Neural cell (in vitro differentiated cells): Measurements from ENCODE around the gene HECA. TPM values are rescaled to one million over a fixed set of nuclear protein-coding genes. Genes with fewer than 3 reads are reported as not detected.

Experiments used
- H2AFZ ChIP-seq: fragments of 200-600, 300-800 bp; sonication (generic), shearing (Covaris generic); 2 replicates; pipeline ENCODE4 v1.6.0; 2014; ENCODE audit warnings: low read depth, mild to moderate bottlenecking, antibody characterized with exemption, low read length, moderate library complexity
- H3F3A ChIP-seq: fragments of 200-600 bp; shearing (Covaris generic); 2 replicates; pipeline ENCODE4 v1.6.1; 2016; ENCODE audit warnings: mild to moderate bottlenecking, moderate library complexity, mixed read lengths, antibody characterized with exemption, low read length; ENCODE audit not compliant: insufficient read depth, poor library complexity, severe bottlenecking
- H3K27ac ChIP-seq: fragments of 200-600, 300-800 bp; sonication (generic), shearing (Covaris generic); 2 replicates; pipeline ENCODE4 v1.5.1; 2014; ENCODE audit warnings: mild to moderate bottlenecking, low read length, moderate library complexity
- H3K27me3 ChIP-seq: fragments of 300-800, 200-600 bp; sonication (generic), shearing (Covaris generic); 2 replicates; pipeline ENCODE4 v1.6.0; 2014; ENCODE audit warnings: mild to moderate bottlenecking, low read depth, low read length, moderate library complexity; ENCODE audit not compliant: insufficient read depth
- H3K36me3 ChIP-seq: fragments of 300-800, 200-600 bp; sonication (generic), shearing (Covaris generic); 2 replicates; pipeline ENCODE4 v1.5.1; 2014; ENCODE audit warnings: mild to moderate bottlenecking, antibody characterized with exemption, low read length, moderate library complexity; ENCODE audit not compliant: insufficient read depth
- H3K4me2 ChIP-seq: fragments of 300-800, 200-600 bp; sonication (generic), shearing (Covaris generic); 2 replicates; pipeline ENCODE4 v1.6.0; 2014; ENCODE audit warnings: mild to moderate bottlenecking, low read length
- H3K4me3 ChIP-seq: fragments of 300-800, 200-600 bp; sonication (generic), shearing (Covaris generic); 2 replicates; pipeline ENCODE4 v1.5.1; 2014; ENCODE audit warnings: mild to moderate bottlenecking, low read length, moderate library complexity
- H3K79me2 ChIP-seq: fragments of 200-600 bp; shearing (Covaris generic); replicated peaks from 2 replicates; pipeline ENCODE4 v1.6.0; 2014; ENCODE audit warnings: mild to moderate bottlenecking, low read length, moderate library complexity; ENCODE audit not compliant: insufficient read depth
- H3K9ac ChIP-seq: fragments of 300-800, 200-600 bp; sonication (generic), shearing (Covaris generic); 2 replicates; pipeline ENCODE4 v1.6.1; 2016; ENCODE audit warnings: mild to moderate bottlenecking, low read length, mixed read lengths
- H3K9me2 ChIP-seq: fragments of 200-600 bp; shearing (Covaris generic); 2 replicates; pipeline ENCODE4 v1.6.1; 2016; ENCODE audit warnings: mild to moderate bottlenecking, low read length, mixed read lengths; ENCODE audit not compliant: insufficient read depth
- H3K9me3 ChIP-seq: fragments of 200-600, 300-800 bp; sonication (generic), shearing (Covaris generic); 2 replicates; pipeline ENCODE4 v1.6.1; 2016; ENCODE audit warnings: mild to moderate bottlenecking, mixed run types, low read length, moderate library complexity, mixed read lengths
- H4K20me1 ChIP-seq: fragments of 200-600 bp; shearing (Covaris generic); 2 replicates; pipeline ENCODE4 v1.6.1; 2016; ENCODE audit warnings: mild to moderate bottlenecking, mixed run types; ENCODE audit not compliant: insufficient read depth
- CTCF ChIP-seq: fragments of 450-650 bp; IDR thresholded peaks from 2 replicates; pipeline ENCODE4 v1.5.1; 2014; ENCODE audit warnings: antibody characterized with exemption, mild to moderate bottlenecking, moderate library complexity; ENCODE audit not compliant: poor library complexity, severe bottlenecking
- EP300 ChIP-seq: fragments of 450-650 bp; conservative IDR thresholded peaks from 2 replicates; pipeline ENCODE4 v1.6.1; 2014; ENCODE audit warnings: antibody characterized with exemption, mild to moderate bottlenecking, moderate library complexity; ENCODE audit not compliant: poor library complexity, severe bottlenecking
- EZH2 ChIP-seq: fragments of 200-600, 300-800 bp; shearing (Covaris generic), sonication (generic); IDR thresholded peaks from 2 replicates; pipeline ENCODE4 v1.6.1; 2014; ENCODE audit warnings: antibody characterized with exemption, low read length, borderline replicate concordance, mild to moderate bottlenecking; ENCODE audit not compliant: insufficient read depth, poor library complexity, severe bottlenecking
- MXI1 ChIP-seq: fragments of 450-650 bp; conservative IDR thresholded peaks from 2 replicates; pipeline ENCODE4 v1.6.1; 2014; ENCODE audit warnings: antibody characterized with exemption, mild to moderate bottlenecking; ENCODE audit not compliant: poor library complexity, severe bottlenecking
- POLR2AphosphoS5 ChIP-seq: IDR thresholded peaks from 2 replicates; pipeline ENCODE4 v1.6.1; 2012
- RAD21 ChIP-seq: fragments of 450-650 bp; conservative IDR thresholded peaks from 2 replicates; pipeline ENCODE4 v1.6.1; 2014; ENCODE audit warnings: antibody characterized with exemption, mild to moderate bottlenecking, moderate library complexity
- REST ChIP-seq: IDR thresholded peaks from 2 replicates; pipeline ENCODE4 v1.6.1; 2012; ENCODE audit warnings: borderline replicate concordance
- SMC3 ChIP-seq: fragments of 450-650 bp; conservative IDR thresholded peaks from 2 replicates; pipeline ENCODE4 v1.6.1; 2014; ENCODE audit warnings: antibody characterized with exemption, mild to moderate bottlenecking, moderate library complexity; ENCODE audit not compliant: poor library complexity
- TAF1 ChIP-seq: IDR thresholded peaks from 2 replicates; pipeline ENCODE4 v1.6.1; 2012; ENCODE audit warnings: low read depth
- polyA plus RNA-seq: library from polyadenylated mRNA; depleted of rRNA; stranded (reverse); fragments of >200 nt; gene quantifications from 2 replicates; pipeline ENCODE4 v1.2.3, GENCODE V29; 2014

Gene HECA
- polyA plus RNA-seq, 1 donor from 2014 or later: 20.2 TPM

GRCh38 chr6:139164001-139164400, 29.1 kb downstream of the HECA start:
- Histone ChIP-seq H3K4me2 (no peak overlapping the region), H3K27ac (no peak overlapping the region), H3K27me3 (no peaks in the 10 kb centered on the region), H2AFZ (no peak overlapping the region), H3K4me3 (no peak overlapping the region), H3K9ac (no peak overlapping the region), H3K79me2 (no peaks in the 10 kb centered on the region), H3K9me3 (no peaks in the 10 kb centered on the region), H3F3A (no peaks in the 10 kb centered on the region), H3K9me2 (no peaks in the 10 kb centered on the region), H4K20me1 (no peaks in the 10 kb centered on the region), H3K36me3 (peaks cover 7% of the 10 kb centered on the region)
- TF ChIP-seq TAF1 (no peak), EP300 (no peak), REST (no peak), SMC3 (no peak), MXI1 (no peak), EZH2 (no peak), RAD21 (no peak), CTCF (no peak), POLR2AphosphoS5 (no peak)

GRCh38 chr6:139165324-139165723, 30.4 kb downstream of the HECA start:
- no peaks in the 10 kb centered on the region for H3K79me2 ChIP-seq
- H3K27ac ChIP-seq: no peak overlapping the region
- no peaks in the 10 kb centered on the region for H4K20me1 ChIP-seq
- TF ChIP-seq CTCF (no peak), REST (no peak), RAD21 (no peak), EZH2 (no peak), EP300 (no peak), MXI1 (no peak), POLR2AphosphoS5 (no peak), SMC3 (no peak), TAF1 (no peak)
- H3K9me2 ChIP-seq: no peaks in the 10 kb centered on the region
- H3K27me3 ChIP-seq: no peaks in the 10 kb centered on the region
- no peak overlapping the region for H3K4me3 ChIP-seq
- no peaks in the 10 kb centered on the region for H3K9me3 ChIP-seq
- H3K9ac ChIP-seq: no peak overlapping the region
- no peak overlapping the region for H3K4me2 ChIP-seq
- H2AFZ ChIP-seq: no peak overlapping the region
- peaks cover 9% of the 10 kb centered on the region for H3K36me3 ChIP-seq
- H3F3A ChIP-seq: no peaks in the 10 kb centered on the region
